Testis (tissue), 3 donors: ENCODE measurements around the gene PLEKHM3. TPM values are rescaled to one million over a fixed set of nuclear protein-coding genes. Genes with fewer than 3 reads are reported as not detected.
"Not testable (repeated sequence)": the region's sequence is repeated elsewhere in the genome, so short reads cannot be mapped to it uniquely, and the experiment has no call there.

Experiments used
- DNase-seq: peaks from one replicate; pipeline ENCODE4 v3.0.0-alpha.2; 2019
- H3K27ac ChIP-seq, 2 donors: fragments of 200-600 bp; sonication (generic); one replicate each; pipeline ENCODE4 v1.5.1; 2019
- H3K27me3 ChIP-seq: fragments of 200-600 bp; sonication (generic); one replicate; pipeline ENCODE4 v1.5.1; 2019
- H3K36me3 ChIP-seq: fragments of 200-600 bp; sonication (generic); one replicate; pipeline ENCODE4 v1.5.1; 2017; ENCODE audit warnings: low read depth; ENCODE audit errors: missing control alignments
- H3K4me1 ChIP-seq: fragments of 200-600 bp; sonication (generic); one replicate; pipeline ENCODE4 v1.5.1; 2019
- H3K4me3 ChIP-seq, 2 donors: fragments of 200-600 bp; sonication (generic); one replicate each; pipeline ENCODE4 v1.5.1; 2017 to 2019
- H3K9me3 ChIP-seq: fragments of 200-600 bp; sonication (generic); one replicate; pipeline ENCODE4 v1.5.1; 2017
- CTCF ChIP-seq, 3 experiments: fragments of 450-650 bp in 2 of 3; fragments of 200-600 bp in 1 of 3; sonication (generic) in 1 of 3; IDR thresholded peaks; one replicate each; pipeline ENCODE4 v1.5.1; 2016 to 2019; ENCODE audit warnings: antibody characterized with exemption in 3 of 3, mild to moderate bottlenecking in 2 of 3, moderate library complexity in 1 of 3
- POLR2A ChIP-seq: fragments of 450-650 bp; IDR thresholded peaks from one replicate; pipeline ENCODE4 v1.6.1; 2017; ENCODE audit warnings: antibody characterized with exemption, mild to moderate bottlenecking, moderate library complexity
- WGBS, 2 donors: methylation state at CpG; one replicate each; pipeline ENCODE4 v1.1.5; 2018; 5-methylcytosine and 5-hydroxymethylcytosine counted together
- intact Hi-C: fragments of 100-400 bp; cut with DNase I; formaldehyde crosslinking; loops from one replicate; pipeline ENCODE4 v1.15.1; 2023; ENCODE audit warnings: low total_unique reads
- polyA plus RNA-seq: library from polyadenylated mRNA; stranded (reverse); fragments of 350-450 nt; fragmentation: Illumina TruSeq; extraction: RNeasy Lipid Tissue Mini Kit (QIAGEN cat#74804); gene quantifications from one replicate; pipeline ENCODE4 v1.2.3, GENCODE V29; 2014; ENCODE audit warnings: low read depth, low replicate concordance; ENCODE audit not compliant: insufficient read depth
- total RNA-seq, 2 donors: library from RNA; depleted of rRNA; stranded (reverse); fragments of >200 nt; gene quantifications; one replicate each; pipeline ENCODE4 v1.2.3, GENCODE V29; 2016

PLEKHM3 gene
- total and polyA plus RNA-seq, 3 donors from 2014 or later, result 12.5 to 24.6 (median 21.9) TPM

GRCh38 chr2:207950063-207950760, 75.1 kb downstream of the PLEKHM3 start:
- Histone ChIP-seq H3K4me3 (no peak overlapping the region), H3K36me3 (no peaks in the 10 kb centered on the region), H3K4me1 (no peaks in the 10 kb centered on the region), H3K27ac (no peak overlapping the region), H3K27me3 (no peaks in the 10 kb centered on the region), H3K9me3 (no peaks in the 10 kb centered on the region)
- TF ChIP-seq POLR2A (no peak), CTCF (IDR thresholded peaks at IDR 0.05) (no peak)
- no peak for DNase-seq
- intact Hi-C loops, result no loop called here
- 53 to 79% methylated on average over 8 of the region's 8 CpGs for WGBS, 2 donors

GRCh38 chr2:207949245-207949644, 76.1 kb downstream of the PLEKHM3 start:
- H3K4me3 ChIP-seq, DNase-seq, H3K27me3 ChIP-seq, H3K27ac ChIP-seq, H3K4me1 ChIP-seq, intact Hi-C loops, H3K9me3 ChIP-seq, H3K36me3 ChIP-seq: not testable (repeated sequence)
- 95 to 100% methylated on average over 1 of the region's 1 CpG for WGBS, 2 donors

- DNase-seq, result no peak
- intact Hi-C loops, result no loop called here
- Histone ChIP-seq H3K9me3 (no peaks in the 10 kb centered on the region), H3K27ac (no peak overlapping the region), H3K27me3 (no peaks in the 10 kb centered on the region), H3K36me3 (no peaks in the 10 kb centered on the region), H3K4me1 (no peaks in the 10 kb centered on the region), H3K4me3 (no peak overlapping the region)
- WGBS, 2 donors, result 71 to 78% methylated on average over 4 of the region's 4 CpGs
- TF ChIP-seq POLR2A, result no peak
- TF ChIP-seq CTCF (IDR thresholded peaks at IDR 0.05), result no peak
These were observed 80.2 kb downstream of the PLEKHM3 start for GRCh38 chr2:207944979-207945600.

GRCh38 chr2:207944334-207944733, 81.0 kb downstream of the PLEKHM3 start:
- Histone ChIP-seq H3K4me1 (no peaks in the 10 kb centered on the region), H3K27ac (no peak overlapping the region), H3K4me3 (no peak overlapping the region), H3K27me3 (no peaks in the 10 kb centered on the region), H3K36me3 (no peaks in the 10 kb centered on the region), H3K9me3 (no peaks in the 10 kb centered on the region)
- intact Hi-C loops, result no loop called here
- TF ChIP-seq POLR2A, result no peak
- no peak for TF ChIP-seq CTCF (IDR thresholded peaks at IDR 0.05)
- 89% methylated on average over 6 of the region's 6 CpGs for WGBS, 2 donors
- no peak for DNase-seq

- H3K27ac ChIP-seq, result no peak overlapping the region
- intact Hi-C loops, result no loop called here
- no peak for DNase-seq
- H3K36me3 ChIP-seq, result no peaks in the 10 kb centered on the region
- no peaks in the 10 kb centered on the region for H3K27me3 ChIP-seq
- H3K9me3 ChIP-seq, result no peaks in the 10 kb centered on the region
- WGBS, 2 donors, result 86 to 95% methylated on average over 8 of the region's 8 CpGs
- TF ChIP-seq CTCF (IDR thresholded peaks at IDR 0.05) (no peak), POLR2A (no peak)
- no peaks in the 10 kb centered on the region for H3K4me1 ChIP-seq
- no peak overlapping the region for H3K4me3 ChIP-seq
These were observed 85.8 kb downstream of the PLEKHM3 start for GRCh38 chr2:207939342-207940108.
